H1 (cell line): Measurements from ENCODE around the gene NKIRAS2. TPM values are rescaled to one million over a fixed set of nuclear protein-coding genes. Genes with fewer than 3 reads are reported as not detected.

Source experiments
- CBX5 ChIP-seq: fragments of 300-800, 300-1000 bp; sonication (generic); IDR thresholded peaks from 2 replicates; pipeline ENCODE4 v1.7.1; 2016; ENCODE audit warnings: antibody characterized with exemption, low read length, low read depth
- CREB1 ChIP-seq: IDR thresholded peaks from 2 replicates; pipeline ENCODE4 v1.6.1; 2012; ENCODE audit warnings: inconsistent platforms
- KDM5A ChIP-seq: fragments of 200-600 bp; IDR thresholded peaks from 2 replicates; pipeline ENCODE4 v1.7.1; 2012; ENCODE audit warnings: mild to moderate bottlenecking, low read length, inconsistent platforms, mixed read lengths
- POLR2AphosphoS5 ChIP-seq: IDR thresholded peaks from 2 replicates; pipeline ENCODE4 v1.6.1; 2011; ENCODE audit warnings: low read depth, low read length
- polyA plus RNA-seq, 7 experiments: library from polyadenylated mRNA; depleted of rRNA in 3 of 7; stranded (reverse) in 5 of 7; unstranded in 2 of 7; fragments of >200 nt in 5 of 7; fragments of 200-250 nt in 2 of 7; gene quantifications; 1 replicate in 5 of 7; 2 replicates in 1 of 7; 4 replicates in 1 of 7; pipeline versions ENCODE4 v1.2.1 to v1.2.3, GENCODE V29; 2011 to 2013; ENCODE audit warnings: missing spikeins in 2 of 7, mixed read lengths in 2 of 7
- total RNA-seq: library from RNA; stranded (reverse); fragmentation: NEBNext Ultra II Directional; extraction: Animal tissue kit (Norgen Biotek cat#: 25700); gene quantifications from 2 replicates; pipeline ENCODE4 v1.2.1, GENCODE V29; 2021

NKIRAS2 gene
- total and polyA plus RNA-seq, 2 of the 8 experiments (the other 6 are each of a cell fraction or from before 2014, with no cell fraction given) = 34.5 to 51.1 TPM

- TF ChIP-seq KDM5A = no peak
- TF ChIP-seq CBX5 = no peak
- TF ChIP-seq POLR2AphosphoS5 = no peak
- no peak for TF ChIP-seq CREB1
Measured at GRCh38 chr17:42052346-42052877, 32.5 kb downstream of the NKIRAS2 start (continued).
